GM19023 (cell line): ENCODE results near the gene PRKG1.

Source experiments
- ATAC-seq: cut with Tn5 transposase; IDR thresholded peaks from one replicate; pipeline ENCODE4 v1.9.1; 2021; ENCODE audit warnings: mild to moderate bottlenecking, moderate library complexity; ENCODE audit not compliant: unreplicated experiment

Gene PRKG1

DNA sequence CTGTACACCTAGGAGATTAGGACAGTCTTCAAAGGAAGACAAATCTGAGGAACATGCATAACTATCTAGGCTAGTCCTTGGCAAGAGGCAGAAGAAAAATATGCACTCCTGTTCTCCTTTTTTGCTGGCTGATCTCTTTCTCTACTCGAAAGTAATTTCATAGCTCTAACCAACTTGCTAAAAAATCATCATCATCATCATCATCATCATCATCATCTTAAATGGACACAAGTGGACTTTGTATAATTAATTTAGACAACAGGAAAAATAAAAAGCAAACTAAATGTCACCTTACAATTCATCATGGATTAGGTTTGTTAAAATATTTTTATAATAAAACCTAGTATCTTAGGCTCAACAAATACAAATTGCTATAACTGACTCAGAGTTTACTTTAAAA lies 1192.6 kb downstream of the PRKG1 start:
- no peak for ATAC-seq

GRCh38 chr10:52268790-52269189 lies 1194.5 kb downstream of the PRKG1 start:
- ATAC-seq: no peak

DNA sequence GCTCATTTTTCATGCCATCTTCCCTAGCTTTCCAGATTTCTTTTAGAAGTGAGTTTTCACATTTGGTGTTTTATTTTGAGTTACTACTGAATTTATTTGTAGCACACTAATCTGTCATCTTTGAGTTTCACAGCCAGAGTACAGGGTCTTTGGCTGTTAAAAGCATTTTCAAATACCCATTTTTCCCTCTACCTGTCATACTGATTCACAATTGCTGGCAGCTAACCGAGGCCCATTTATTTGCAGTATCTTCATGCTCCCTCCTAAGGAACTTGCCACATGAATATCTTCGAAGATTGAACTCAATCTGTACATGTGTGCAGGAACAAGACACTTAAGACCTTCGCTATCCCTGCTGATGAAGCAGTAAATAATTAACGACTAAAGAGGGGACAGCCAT lies 1194.9 kb downstream of the PRKG1 start:
- ATAC-seq: no peak

DNA sequence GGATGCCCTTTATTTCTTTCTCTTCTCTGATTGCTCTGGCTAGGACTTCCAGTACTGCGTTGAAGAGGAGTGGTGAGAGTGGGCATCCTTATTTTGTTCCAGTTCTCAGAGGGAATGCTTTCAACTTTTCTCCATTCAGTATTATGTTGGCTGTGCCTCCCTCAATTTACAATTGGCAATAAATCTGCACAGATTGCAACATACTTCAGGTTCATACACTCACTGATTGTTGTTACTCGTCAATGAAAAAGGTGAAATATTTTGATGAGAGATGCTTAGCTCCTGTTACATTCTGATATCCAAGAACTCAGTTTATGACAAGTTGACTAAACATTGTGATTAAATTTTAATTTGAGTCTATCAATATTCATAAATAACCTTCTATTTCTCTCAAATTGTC lies 1201.9 kb downstream of the PRKG1 start:
- no peak for ATAC-seq

DNA sequence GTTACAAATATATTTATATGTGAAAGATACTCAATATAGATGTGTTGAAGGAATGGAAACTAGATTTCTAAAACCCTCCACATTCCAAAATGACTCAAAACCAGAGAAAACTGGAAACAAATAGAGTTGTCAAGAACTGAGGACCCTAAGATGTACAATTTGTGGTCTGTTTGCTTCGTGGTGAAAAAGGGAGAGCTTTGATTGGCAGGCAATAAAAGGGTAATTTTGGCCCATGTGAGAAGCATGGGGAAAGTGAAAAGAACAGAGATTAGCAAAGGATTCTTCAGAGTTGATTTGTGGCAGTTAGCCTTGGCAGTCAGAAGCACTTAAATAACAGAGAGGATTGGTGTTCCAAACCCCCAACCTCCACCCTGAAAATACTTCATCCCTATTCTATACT lies 1202.7 kb downstream of the PRKG1 start:
- no peak for ATAC-seq

DNA sequence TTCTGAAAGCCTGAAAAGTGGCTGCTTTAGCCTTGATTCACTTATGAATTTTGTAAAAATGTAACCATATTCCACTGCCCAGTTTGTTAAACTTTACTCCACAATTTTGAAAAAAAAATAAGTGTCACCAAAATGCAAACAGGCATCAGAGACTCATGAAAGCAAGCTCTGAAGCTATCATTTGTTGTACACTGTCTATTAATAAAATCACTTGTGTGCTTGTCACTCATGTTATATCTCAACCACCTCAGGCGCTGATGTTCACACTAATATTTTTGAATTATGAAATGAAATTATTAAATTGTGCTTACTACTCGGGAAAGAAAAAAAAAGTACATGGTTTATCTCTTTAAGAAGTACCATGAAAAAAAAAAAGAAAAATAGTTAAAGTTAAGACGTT lies 1205.3 kb downstream of the PRKG1 start:
- ATAC-seq: no peak

DNA sequence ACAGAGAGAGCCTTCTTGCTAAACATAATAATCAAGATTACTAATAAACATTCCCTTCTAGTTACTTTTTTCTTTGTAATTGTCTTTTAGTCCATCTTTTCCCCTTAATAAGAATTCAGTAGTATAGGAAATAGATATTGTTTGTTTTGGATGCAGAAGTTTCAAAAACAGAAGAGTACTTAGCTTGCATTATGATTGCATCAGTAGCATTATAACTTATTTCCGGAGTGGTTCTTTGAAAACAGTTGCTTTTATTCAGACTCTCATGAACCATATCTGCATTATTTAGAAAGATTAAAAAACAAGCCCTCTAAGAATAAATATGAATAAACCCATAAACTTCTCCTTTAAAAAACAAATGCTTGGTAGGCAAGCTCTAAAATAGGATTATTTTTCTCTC lies 1205.8 kb downstream of the PRKG1 start:
- ATAC-seq: no peak

- ATAC-seq: no peak
Observed at GRCh38 chr10:52283174-52283573, 1208.9 kb downstream of the PRKG1 start.

GRCh38 chr10:52284416-52285013 lies 1210.2 kb downstream of the PRKG1 start:
- no peak for ATAC-seq

- no peak for ATAC-seq
Observed at GRCh38 chr10:52287866-52288265, 1213.6 kb downstream of the PRKG1 start.

DNA sequence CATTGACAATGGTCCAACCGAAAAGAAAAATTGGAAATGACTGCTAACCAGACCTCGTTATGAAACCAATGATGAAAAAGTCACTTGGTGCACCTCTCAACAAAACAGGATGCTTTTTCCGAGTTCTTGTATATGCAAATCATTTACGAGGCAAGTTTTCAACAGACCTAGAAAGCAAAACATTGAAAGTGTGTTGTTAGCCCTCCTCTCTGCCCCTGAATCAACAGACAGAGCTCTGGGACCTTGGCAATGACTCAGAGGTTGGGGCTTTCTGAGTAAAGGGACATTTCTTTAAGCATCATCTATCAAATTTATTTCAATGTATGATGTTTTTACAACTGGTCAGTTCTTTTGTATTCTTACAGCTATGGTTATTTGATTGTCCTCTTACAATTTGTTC lies 1223.5 kb downstream of the PRKG1 start:
- no peak for ATAC-seq

- ATAC-seq: no peak
Observed at GRCh38 chr10:52300599-52301277, 1226.5 kb downstream of the PRKG1 start.

DNA sequence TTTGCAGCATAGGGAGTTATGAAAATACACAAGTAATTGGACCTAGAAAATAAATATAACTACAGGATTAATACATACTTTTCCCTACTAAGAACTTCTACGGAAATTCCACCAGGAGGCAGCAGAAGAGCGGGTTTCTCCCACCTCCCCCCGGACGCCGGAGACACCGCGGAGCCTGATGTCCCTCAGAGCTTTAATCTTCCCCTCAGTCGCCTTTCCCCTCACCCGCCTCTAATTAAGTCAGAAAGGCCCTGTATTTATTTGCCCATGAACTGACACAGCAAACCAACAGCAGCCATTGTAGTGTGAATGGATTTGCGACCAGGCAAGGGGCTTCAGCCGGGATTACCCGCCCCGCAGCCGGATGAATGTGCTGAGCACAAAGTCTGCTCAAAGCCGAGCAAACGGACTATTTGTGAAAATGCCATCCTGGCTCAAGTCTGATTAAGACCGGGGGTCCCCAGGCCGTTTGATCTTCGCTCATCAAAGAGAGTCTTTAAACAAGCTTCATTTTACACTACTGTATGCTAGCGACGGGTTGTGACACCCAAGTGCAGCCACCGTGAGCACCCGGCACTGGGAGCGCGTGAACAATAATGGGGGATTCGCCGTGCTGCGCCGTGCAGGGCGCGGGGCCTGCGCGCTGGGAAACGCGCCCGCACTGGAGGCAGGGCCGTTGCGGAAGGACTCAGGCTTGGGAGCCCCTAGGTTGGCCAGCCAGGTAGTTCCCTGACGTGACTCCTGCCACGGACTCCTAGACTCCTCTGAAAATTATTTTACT lies 1234.2 kb downstream of the PRKG1 start:
- ATAC-seq: peak; percentile 84

- no peak for ATAC-seq
Observed at GRCh38 chr10:52312942-52313255, 1238.6 kb downstream of the PRKG1 start.

DNA sequence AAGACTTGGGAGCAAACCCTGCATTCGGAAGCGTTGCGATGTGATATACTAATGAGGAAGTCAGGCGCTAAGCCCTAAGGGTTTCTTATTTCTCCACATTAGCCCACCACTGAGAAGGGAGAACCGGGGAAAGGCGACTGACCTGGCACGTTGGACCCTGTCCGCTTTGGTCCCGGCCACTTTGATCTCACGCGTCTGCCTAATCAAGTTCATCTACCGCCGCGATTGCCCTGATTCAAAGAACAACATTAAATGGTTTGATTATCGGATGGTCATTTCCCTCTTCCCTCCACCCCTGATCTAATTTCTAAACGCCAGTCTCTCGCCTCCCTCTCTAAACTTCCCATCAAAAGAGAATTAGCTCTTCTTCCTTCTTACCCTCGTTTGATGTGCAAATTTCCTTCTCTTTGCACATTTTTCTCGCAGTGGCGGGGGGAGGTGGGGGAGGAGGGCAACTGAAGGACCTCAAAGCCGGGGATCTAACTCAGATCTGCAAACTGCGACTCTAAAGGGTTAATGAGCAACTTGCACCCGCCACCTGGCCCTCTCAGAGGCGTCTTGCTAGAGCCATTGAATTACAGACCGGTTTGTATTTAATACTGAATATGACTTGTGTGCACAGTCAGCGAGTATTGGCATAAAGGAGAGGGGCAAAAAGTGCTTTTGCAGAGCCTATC lies 1239.1 kb downstream of the PRKG1 start:
- ATAC-seq: no peak

DNA sequence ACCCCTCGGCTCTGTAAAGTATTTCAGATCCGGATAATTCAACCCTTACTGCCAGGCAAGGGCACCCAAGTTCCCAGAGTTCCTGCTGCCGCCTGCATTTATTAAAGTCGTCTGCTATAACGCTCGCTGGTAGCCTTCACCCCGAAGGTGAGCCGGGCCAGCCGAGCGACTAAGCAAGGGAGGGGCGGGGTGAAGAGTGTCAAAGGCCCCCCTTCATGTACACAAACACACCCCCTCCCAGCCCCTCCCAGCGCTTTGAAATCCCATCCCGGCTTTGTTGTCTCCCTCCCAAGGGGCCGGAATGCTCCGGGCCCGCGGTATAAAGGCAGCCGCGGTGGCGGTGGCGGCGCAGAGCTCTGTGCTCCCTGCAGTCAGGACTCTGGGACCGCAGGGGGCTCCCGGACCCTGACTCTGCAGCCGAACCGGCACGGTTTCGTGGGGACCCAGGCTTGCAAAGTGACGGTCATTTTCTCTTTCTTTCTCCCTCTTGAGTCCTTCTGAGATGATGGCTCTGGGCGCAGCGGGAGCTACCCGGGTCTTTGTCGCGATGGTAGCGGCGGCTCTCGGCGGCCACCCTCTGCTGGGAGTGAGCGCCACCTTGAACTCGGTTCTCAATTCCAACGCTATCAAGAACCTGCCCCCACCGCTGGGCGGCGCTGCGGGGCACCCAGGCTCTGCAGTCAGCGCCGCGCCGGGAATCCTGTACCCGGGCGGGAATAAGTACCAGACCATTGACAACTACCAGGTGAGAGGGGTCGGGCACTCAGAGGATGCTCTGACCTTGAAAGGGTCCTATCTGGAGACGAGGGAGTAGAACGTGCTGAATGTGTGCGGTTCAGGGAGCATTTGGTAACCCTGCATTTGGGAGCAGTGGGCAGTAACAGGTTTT lies 1239.9 kb downstream of the PRKG1 start, which contains the start of gene DKK1:
Gene DKK1, plus strand, starts transcription at position 349 of the 889 bp plus-strand sequence. Its CDS starts 154 bp downstream, at position 503.
- no peak for ATAC-seq

DNA sequence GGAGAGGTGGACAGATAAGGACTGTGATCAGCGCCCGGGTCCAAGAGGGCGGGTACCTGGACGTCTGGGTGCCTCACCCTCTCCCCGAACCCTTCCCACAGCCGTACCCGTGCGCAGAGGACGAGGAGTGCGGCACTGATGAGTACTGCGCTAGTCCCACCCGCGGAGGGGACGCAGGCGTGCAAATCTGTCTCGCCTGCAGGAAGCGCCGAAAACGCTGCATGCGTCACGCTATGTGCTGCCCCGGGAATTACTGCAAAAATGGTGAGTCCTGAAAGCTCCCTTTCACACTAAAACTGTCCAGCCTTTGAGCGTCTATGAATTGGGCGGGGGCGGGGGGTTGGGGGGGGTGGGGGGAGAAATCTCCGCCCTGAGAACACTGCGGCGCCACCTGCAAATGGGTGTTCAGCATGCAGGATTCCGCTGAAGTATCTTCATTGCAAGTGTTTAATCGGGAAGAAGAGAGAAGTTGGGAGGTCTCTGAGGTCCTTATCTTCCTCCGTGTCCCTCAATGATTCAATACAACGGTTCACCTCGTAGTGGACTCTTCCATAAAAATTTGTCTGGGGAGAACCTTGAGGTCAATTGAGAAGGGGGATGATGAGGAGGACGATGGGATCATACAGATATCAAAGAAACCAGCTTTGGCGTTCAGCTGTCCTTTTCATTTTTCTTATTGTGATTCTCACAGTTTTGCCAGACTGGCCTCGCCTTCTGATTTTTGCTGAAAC lies 1240.7 kb downstream of the PRKG1 start:
- no peak for ATAC-seq

- ATAC-seq: no peak
Observed at GRCh38 chr10:52316001-52316400, 1241.7 kb downstream of the PRKG1 start.

GRCh38 chr10:52316500-52316899 lies 1242.2 kb downstream of the PRKG1 start:
- ATAC-seq: no peak

- no peak for ATAC-seq
Observed at GRCh38 chr10:52318136-52318701, 1243.9 kb downstream of the PRKG1 start.
